Neuronal stem cell (in vitro differentiated cells): ENCODE data around the gene LRIT2.

Experiments
- DNase-seq: peaks from one replicate; pipeline ENCODE4 v3.0.0-alpha.2; 2013; ENCODE audit warnings: low spot score
- H2AFZ ChIP-seq: one replicate; pipeline ENCODE4 v1.6.1; 2013; ENCODE audit warnings: mild to moderate bottlenecking, low read length, inconsistent platforms
- H2AK5ac ChIP-seq: 2 replicates; pipeline ENCODE4 v1.6.1; 2013; ENCODE audit warnings: low read depth, mild to moderate bottlenecking, inconsistent platforms, low read length, moderate library complexity, mixed read lengths
- H2BK120ac ChIP-seq: 2 replicates; pipeline ENCODE4 v1.6.1; 2013; ENCODE audit warnings: low read depth, mild to moderate bottlenecking, inconsistent platforms, low read length, moderate library complexity, mixed read lengths
- H2BK12ac ChIP-seq: one replicate; pipeline ENCODE4 v1.6.1; 2013; ENCODE audit warnings: low read length, inconsistent platforms
- H2BK15ac ChIP-seq: 2 replicates; pipeline ENCODE4 v1.6.1; 2013; ENCODE audit warnings: mild to moderate bottlenecking, low read length, inconsistent platforms, mixed read lengths
- H2BK5ac ChIP-seq: one replicate; pipeline ENCODE4 v1.6.1; 2013; ENCODE audit warnings: inconsistent platforms, mild to moderate bottlenecking, low read length, moderate library complexity
- H3K14ac ChIP-seq: one replicate; pipeline ENCODE4 v1.6.1; 2013; ENCODE audit warnings: low read length, inconsistent platforms
- H3K18ac ChIP-seq: 2 replicates; pipeline ENCODE4 v1.6.1; 2013; ENCODE audit warnings: low read length, inconsistent platforms
- H3K23ac ChIP-seq: 2 replicates; pipeline ENCODE4 v1.6.1; 2013; ENCODE audit warnings: low read depth, mild to moderate bottlenecking, mixed read lengths, low read length, inconsistent platforms; ENCODE audit not compliant: poor library complexity
- H3K27ac ChIP-seq: replicated peaks from 3 replicates; pipeline ENCODE4 v1.5.1; 2013; ENCODE audit warnings: low read length, inconsistent platforms
- H3K27me3 ChIP-seq, 3 experiments: 2 replicates each; pipeline ENCODE4 v1.6.1; 2013; ENCODE audit warnings: low read length in 3 of 3, mild to moderate bottlenecking in 2 of 3, inconsistent platforms in 1 of 3, low read depth in 1 of 3, mixed read lengths in 1 of 3, moderate library complexity in 1 of 3; ENCODE audit not compliant: control insufficient read depth in 3 of 3, insufficient read depth in 3 of 3
- H3K36me3 ChIP-seq, 2 donors: replicated peaks in 1 of 2; 2 replicates each; pipeline ENCODE4 v1.6.1; 2013; ENCODE audit warnings: low read length in 2 of 2; ENCODE audit not compliant: control insufficient read depth in 2 of 2, insufficient read depth in 2 of 2
- H3K4ac ChIP-seq: 2 replicates; pipeline ENCODE4 v1.6.1; 2013; ENCODE audit warnings: inconsistent platforms, mild to moderate bottlenecking, low read length, moderate library complexity
- H3K4me1 ChIP-seq, 2 donors: 1 replicate in 1 of 2; 2 replicates in 1 of 2; pipeline ENCODE4 v1.6.1; 2013; ENCODE audit warnings: low read length in 2 of 2, low read depth in 1 of 2; ENCODE audit not compliant: control insufficient read depth in 2 of 2, insufficient read depth in 1 of 2
- H3K4me2 ChIP-seq: one replicate; pipeline ENCODE4 v1.6.1; 2013; ENCODE audit warnings: mild to moderate bottlenecking, low read length, inconsistent platforms; ENCODE audit not compliant: insufficient read depth, poor library complexity, severe bottlenecking
- H3K4me3 ChIP-seq, 2 donors: 2 replicates each; pipeline ENCODE4 v1.5.1; 2013; ENCODE audit warnings: low read length in 2 of 2, mild to moderate bottlenecking in 2 of 2, inconsistent platforms in 1 of 2, moderate library complexity in 1 of 2
- H3K79me1 ChIP-seq: one replicate; pipeline ENCODE4 v1.6.1; 2013; ENCODE audit warnings: low read depth, mild to moderate bottlenecking, inconsistent platforms, low read length, moderate library complexity
- H3K9ac ChIP-seq: one replicate; pipeline ENCODE4 v1.6.1; 2013; ENCODE audit warnings: mild to moderate bottlenecking, low read depth, low read length, inconsistent platforms; ENCODE audit not compliant: poor library complexity
- H3K9me3 ChIP-seq, 2 donors: replicated peaks in 1 of 2; 2 replicates each; pipeline versions ENCODE3 to v1.6.1; 2013; ENCODE audit warnings: low read length in 2 of 2, mild to moderate bottlenecking in 2 of 2, inconsistent platforms in 1 of 2, low read depth in 1 of 2, mixed read lengths in 1 of 2, moderate library complexity in 1 of 2; ENCODE audit not compliant: control insufficient read depth in 2 of 2, insufficient read depth in 1 of 2
- H4K8ac ChIP-seq: one replicate; pipeline ENCODE4 v1.6.1; 2013; ENCODE audit warnings: low read depth, mild to moderate bottlenecking, inconsistent platforms, low read length, moderate library complexity
- H4K91ac ChIP-seq: one replicate; pipeline ENCODE4 v1.6.1; 2013; ENCODE audit warnings: low read length, low read depth, mild to moderate bottlenecking, inconsistent platforms; ENCODE audit not compliant: poor library complexity
- WGBS, 2 donors: extraction: QIAGEN DNeasy Blood & Tissue Kit; methylation state at CpG; one replicate each; pipeline ENCODE4 v1.1.7; 2013; ENCODE audit warnings: missing lambda C conversion rate in 2 of 2, mixed read lengths in 1 of 2; ENCODE audit not compliant: insufficient read length in 2 of 2, insufficient replicate concordance in 1 of 2; ENCODE audit errors: extremely low coverage in 2 of 2; 5-methylcytosine and 5-hydroxymethylcytosine counted together

Gene LRIT2

DNA sequence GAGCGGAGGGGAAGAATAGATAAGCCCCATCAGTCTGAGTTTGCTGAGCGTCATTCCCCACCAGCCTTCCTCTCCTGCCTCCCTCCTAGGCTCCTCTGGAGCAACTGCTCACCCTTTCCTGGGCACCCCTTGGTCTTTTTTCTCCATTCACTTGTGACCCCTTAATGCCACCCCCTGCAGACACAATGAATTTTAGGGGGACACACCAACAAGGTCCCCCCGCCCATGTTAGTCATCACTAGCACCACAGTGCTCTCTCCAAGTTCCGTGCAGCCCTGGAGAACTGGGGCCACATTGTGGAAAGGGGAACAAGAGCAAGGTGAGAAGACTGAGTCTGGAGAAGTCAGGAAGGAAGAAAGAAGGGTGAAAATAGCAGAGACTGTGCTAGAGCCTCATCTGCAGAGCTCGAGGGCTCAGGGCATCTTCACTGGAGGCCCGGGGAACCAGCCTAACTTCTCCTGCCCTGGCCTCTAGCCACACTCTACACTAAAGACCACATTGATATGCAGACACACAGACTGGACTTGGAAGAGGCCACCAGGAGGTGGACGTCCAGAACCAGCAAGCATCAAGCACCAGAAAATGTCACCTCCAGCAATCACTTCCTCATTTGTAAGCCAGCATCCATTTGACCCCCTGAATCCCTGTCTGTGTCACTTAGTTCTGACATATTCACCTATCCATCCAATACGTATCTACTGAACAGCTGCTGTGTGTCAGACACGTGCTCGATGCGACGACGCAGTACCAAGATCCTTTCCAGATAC lies 37.0 kb upstream of the LRIT2 start:
- Histone ChIP-seq H3K4ac (no peak overlapping the region), H3K4me3 (no peak overlapping the region), H3K4me1 (peaks cover 0 to 6% of the 10 kb centered on the region in 2 donors), H4K91ac (no peak overlapping the region), H3K36me3 (no peaks in the 10 kb centered on the region), H2BK5ac (no peak overlapping the region), H3K9me3 (no peaks in the 10 kb centered on the region), H3K18ac (no peak overlapping the region), H2BK15ac (no peak overlapping the region), H2AK5ac (no peak overlapping the region), H2AFZ (no peak overlapping the region), H3K9ac (no peak overlapping the region), H2BK12ac (no peak overlapping the region), H4K8ac (no peak overlapping the region), H3K23ac (no peak overlapping the region), H3K79me1 (no peaks in the 10 kb centered on the region), H2BK120ac (no peak overlapping the region), H3K27me3 (peaks cover 0 to 28% (median 0%) of the 10 kb centered on the region in 3 experiments), H3K4me2 (no peak overlapping the region), H3K14ac (no peak overlapping the region), H3K27ac (no peak overlapping the region)
- no peak for DNase-seq
- no CpG with 5 or more reads among the region's 13 CpGs for WGBS, 2 donors

DNA sequence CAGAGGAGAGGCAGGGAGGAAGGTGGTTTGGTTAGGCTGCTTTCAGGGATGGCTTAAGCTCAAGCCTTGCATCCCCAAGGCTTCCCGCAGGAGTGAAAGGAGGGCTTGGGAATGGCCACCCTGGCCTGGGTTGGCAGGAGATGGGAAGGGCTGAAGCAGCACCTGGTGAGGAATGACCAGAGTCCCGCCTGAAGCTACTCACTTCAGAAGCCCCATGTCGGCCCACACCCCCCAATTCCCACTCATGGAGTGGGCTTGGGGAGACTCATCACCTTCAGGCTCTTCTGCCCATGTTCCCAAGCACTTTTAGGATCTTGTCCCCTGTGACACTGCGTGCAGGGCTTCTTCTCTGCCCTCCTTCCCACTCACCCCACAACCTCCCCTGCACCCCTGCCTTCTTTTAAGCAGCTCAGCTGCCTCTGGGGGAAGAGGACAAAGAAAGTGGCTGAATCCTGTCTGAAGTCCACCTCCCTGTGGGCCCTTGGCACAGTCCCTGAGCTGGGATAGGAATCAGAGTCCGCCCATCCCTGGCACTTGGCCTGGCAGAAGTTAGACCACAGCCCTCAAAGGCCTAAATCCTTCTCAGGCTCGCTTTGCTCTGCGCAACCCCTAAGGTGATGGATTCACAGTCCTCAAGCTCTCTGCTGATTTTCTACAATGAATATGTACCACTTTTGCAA lies 36.0 kb upstream of the LRIT2 start:
- no peak for DNase-seq
- Histone ChIP-seq H3K4me2 (no peak overlapping the region), H3K9ac (no peak overlapping the region), H3K4ac (no peak overlapping the region), H3K23ac (no peak overlapping the region), H3K4me1 (peaks cover 0 to 7% of the 10 kb centered on the region in 2 donors), H2BK15ac (no peak overlapping the region), H2AK5ac (no peak overlapping the region), H3K36me3 (no peaks in the 10 kb centered on the region), H2BK12ac (no peak overlapping the region), H3K9me3 (no peaks in the 10 kb centered on the region), H3K79me1 (no peaks in the 10 kb centered on the region), H2AFZ (no peak overlapping the region), H2BK5ac (no peak overlapping the region), H4K91ac (no peak overlapping the region), H3K14ac (no peak overlapping the region), H3K27ac (no peak overlapping the region), H3K18ac (peak overlapping the region; percentile 74), H3K27me3 (peaks cover 0 to 28% (median 3%) of the 10 kb centered on the region in 3 experiments), H3K4me3 (no peak overlapping the region), H2BK120ac (no peak overlapping the region), H4K8ac (no peak overlapping the region)
- WGBS, 2 donors, result no CpG with 5 or more reads among the region's 7 CpGs

DNA sequence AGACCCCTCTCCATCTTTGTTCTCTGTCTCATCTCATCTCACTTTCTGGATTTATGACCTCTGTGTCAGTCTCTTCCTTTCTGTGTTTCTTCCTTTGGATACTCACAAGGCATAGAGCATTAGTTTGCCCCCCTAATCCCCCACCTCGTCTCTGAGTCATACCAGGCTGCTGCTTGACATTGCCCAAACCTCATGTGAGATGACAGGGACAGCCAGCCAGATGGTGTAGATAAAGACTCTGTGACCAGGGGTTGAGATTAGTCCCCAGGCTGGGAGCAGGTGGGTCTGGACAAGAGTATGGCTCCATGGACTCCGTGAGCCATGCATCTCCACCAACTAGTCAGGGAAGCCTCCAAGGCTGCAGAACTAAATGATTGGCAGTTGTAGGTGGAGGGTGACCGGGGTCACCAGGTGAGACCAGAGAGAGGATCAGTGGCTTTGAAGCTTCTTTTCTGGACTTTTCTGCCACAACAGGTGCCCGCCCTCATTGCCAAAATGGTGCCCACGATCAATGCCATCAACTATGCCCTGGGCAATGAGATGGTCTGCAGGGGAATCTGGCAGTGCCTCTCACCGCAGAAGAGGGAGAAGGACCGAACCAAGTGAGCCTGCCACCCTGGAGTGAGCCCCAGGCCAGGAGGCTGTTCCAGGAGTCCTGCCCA lies 32.8 kb upstream of the LRIT2 start:
- Histone ChIP-seq H3K36me3 (no peaks in the 10 kb centered on the region), H4K8ac (no peak overlapping the region), H3K4me3 (no peak overlapping the region), H3K23ac (no peak overlapping the region), H2BK120ac (no peak overlapping the region), H2BK15ac (peak overlapping the region; percentile 69), H3K14ac (no peak overlapping the region), H3K9me3 (no peaks in the 10 kb centered on the region), H3K27me3 (peaks cover 0 to 23% (median 3%) of the 10 kb centered on the region in 3 experiments), H3K9ac (no peak overlapping the region), H3K27ac (no peak overlapping the region), H3K4me1 (peaks cover 0 to 2% of the 10 kb centered on the region in 2 donors), H4K91ac (peak overlapping the region; percentile 81), H2AK5ac (peak overlapping the region; percentile 94), H2AFZ (no peak overlapping the region), H3K18ac (peak overlapping the region; percentile 51), H3K4ac (peak overlapping the region; percentile 10), H3K79me1 (no peaks in the 10 kb centered on the region), H2BK5ac (no peak overlapping the region), H3K4me2 (no peak overlapping the region), H2BK12ac (peak overlapping the region; percentile 93)
- no peak for DNase-seq
- no CpG with 5 or more reads among the region's 7 CpGs for WGBS, 2 donors
